Measurements from ENCODE around the gene B4GALNT2.

- TF ChIP-seq EZH2 (IDR thresholded peaks at IDR 0.05; ENCODE audit: insufficient read depth, poor library complexity, severe bottlenecking) (no peak), EZH2phosphoT487 (IDR thresholded peaks at IDR 0.05; ENCODE audit: insufficient read depth, low read depth) (no peak)
Observed at GRCh38 chr17:49193513-49194296, 61.1 kb downstream of the B4GALNT2 start.
